ENCODE measurements around the gene PLCB1. TPM values are rescaled to one million over a fixed set of nuclear protein-coding genes. Genes with fewer than 3 reads are reported as not detected.

The PLCB1 gene
- total RNA-seq, 3 donors from 2014 or later: 7.2 to 50.7 (median 8.8) TPM

- intact Hi-C loops (cut with DNase I, micrococcal nuclease): no loop called here
- DNase-seq (no peak), ATAC-seq (no peak)
- H3K36me3 ChIP-seq (ENCODE audit: low read depth): no peaks in the 10 kb centered on the region
- no peak for TF ChIP-seq CTCF (IDR thresholded peaks at IDR 0.05)
- no peaks in the 10 kb centered on the region for H3K4me1 ChIP-seq (ENCODE audit: low read depth)
- H3K9me3 ChIP-seq: no peaks in the 10 kb centered on the region
- H3K4me3 ChIP-seq: no peak overlapping the region
These were observed 166.5 kb downstream of the PLCB1 start for GRCh38 chr20:8298426-8299043.

DNA sequence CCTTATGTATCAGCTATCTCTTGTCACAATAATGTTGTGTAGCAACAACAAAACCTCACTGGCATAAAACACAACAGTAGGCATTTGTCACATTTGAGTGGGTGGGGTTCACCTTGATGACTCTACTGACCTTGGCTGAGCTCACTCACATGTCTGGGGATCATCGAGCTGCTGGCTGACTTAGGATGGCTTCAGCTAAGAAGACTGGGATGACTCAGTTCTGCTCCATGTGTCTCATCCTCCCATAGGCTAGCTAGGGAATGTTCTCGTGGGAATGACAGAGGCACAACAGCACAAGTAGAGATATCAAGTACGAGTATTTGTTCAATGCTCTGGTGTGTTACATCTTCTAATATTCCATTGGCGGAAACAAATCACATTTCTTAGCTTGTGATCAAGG, 167.9 kb downstream of the PLCB1 start:
- no peak for ATAC-seq
- no peak overlapping the region for H3K4me3 ChIP-seq
- intact Hi-C loops (cut with DNase I, micrococcal nuclease): no loop called here
- no peak for TF ChIP-seq CTCF (IDR thresholded peaks at IDR 0.05)
- H3K36me3 ChIP-seq (ENCODE audit: low read depth): no peaks in the 10 kb centered on the region
- no peak for DNase-seq
- H3K9me3 ChIP-seq: no peaks in the 10 kb centered on the region
- no peaks in the 10 kb centered on the region for H3K4me1 ChIP-seq (ENCODE audit: low read depth)

DNA sequence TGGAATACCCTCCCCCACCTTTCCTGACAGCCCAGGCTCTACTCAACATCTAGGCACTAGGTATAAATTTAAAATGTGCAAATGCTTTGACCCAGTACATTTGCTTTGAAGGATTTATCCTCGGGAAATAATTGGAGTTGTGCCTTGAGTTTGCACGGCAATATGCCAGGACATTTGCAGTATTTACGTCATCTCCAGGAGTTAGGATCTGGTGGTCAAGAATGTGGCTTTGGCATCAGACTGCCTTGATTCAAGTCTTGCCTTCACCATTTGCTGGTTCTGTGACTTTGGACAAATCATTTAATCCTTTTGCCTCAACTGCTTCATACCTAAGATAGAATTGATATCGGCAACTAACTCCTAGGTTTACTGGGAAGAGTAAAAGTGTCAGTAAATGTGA, 169.6 kb downstream of the PLCB1 start:
- Histone ChIP-seq H3K4me3 (no peak overlapping the region), H3K36me3 (ENCODE audit: low read depth) (no peaks in the 10 kb centered on the region), H3K4me1 (ENCODE audit: low read depth) (no peaks in the 10 kb centered on the region), H3K9me3 (no peaks in the 10 kb centered on the region)
- DNase-seq: no peak
- intact Hi-C loops (cut with DNase I, micrococcal nuclease): no loop called here
- no peak for TF ChIP-seq CTCF (IDR thresholded peaks at IDR 0.05)
- no peak for ATAC-seq

DNA sequence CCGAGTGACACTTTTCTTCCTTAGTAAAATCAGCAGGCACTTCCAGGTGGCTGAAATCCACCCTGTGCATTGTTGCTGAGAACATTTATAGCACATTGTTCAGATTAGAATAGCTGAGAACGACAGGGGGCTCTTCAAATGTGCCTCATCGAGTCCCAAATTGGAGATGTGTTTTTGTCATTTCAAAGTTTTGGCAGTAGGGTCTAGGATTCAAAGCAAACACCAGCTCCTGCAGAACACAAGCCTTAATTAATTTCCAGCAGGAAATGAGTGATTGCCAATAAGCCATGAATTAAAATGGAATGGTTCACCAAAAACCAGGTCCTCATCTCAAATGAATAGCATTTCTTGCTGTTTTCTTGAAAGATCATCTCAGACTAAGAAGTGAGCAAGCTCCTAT, 171.6 kb downstream of the PLCB1 start:
- Histone ChIP-seq H3K4me3 (no peak overlapping the region), H3K36me3 (ENCODE audit: low read depth) (no peaks in the 10 kb centered on the region), H3K4me1 (ENCODE audit: low read depth) (no peaks in the 10 kb centered on the region), H3K9me3 (no peaks in the 10 kb centered on the region)
- DNase-seq (no peak), ATAC-seq (no peak)
- no peak for TF ChIP-seq CTCF (IDR thresholded peaks at IDR 0.05)
- intact Hi-C loops (cut with DNase I, micrococcal nuclease): no loop called here

DNA sequence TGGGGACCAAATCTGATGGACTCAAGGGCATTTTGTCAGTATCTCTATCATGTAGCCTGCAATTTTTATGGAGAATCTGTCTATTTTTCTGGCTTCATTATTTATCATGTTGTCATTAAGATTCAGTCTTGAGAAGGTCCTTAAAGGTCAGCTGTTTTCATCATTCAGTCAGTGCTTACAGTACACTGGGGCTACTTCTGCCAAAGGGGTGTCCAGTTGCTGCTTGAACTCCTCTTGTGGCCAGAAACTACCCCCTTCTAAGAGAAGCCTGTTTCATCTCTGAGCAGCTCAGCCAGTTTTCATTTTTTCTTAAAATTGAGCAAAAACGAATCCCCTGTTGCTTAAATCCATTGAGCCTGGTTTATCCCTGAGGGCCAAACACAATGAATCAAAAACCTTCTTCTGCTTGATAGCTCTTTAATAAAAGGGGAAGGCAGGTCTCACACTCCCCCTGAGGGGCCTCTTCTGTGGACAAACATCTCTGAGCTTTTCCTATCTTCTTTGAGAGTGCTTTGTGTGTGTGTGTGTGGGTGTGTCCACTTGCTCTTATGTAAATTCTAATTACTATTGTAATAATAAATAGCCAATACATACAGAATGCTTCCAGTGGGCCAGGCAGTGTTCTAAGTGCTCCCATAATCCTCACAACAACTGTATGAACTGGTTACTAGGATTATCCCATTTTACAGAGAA, 172.2 kb downstream of the PLCB1 start:
- H3K9me3 ChIP-seq: no peaks in the 10 kb centered on the region
- no peak for ATAC-seq
- no peak for TF ChIP-seq CTCF (IDR thresholded peaks at IDR 0.05)
- intact Hi-C loops (cut with DNase I, micrococcal nuclease): no loop called here
- no peak overlapping the region for H3K4me3 ChIP-seq
- H3K36me3 ChIP-seq (ENCODE audit: low read depth): no peaks in the 10 kb centered on the region
- no peaks in the 10 kb centered on the region for H3K4me1 ChIP-seq (ENCODE audit: low read depth)
- no peak for DNase-seq

Measured in mucosa of descending colon (tissue), 3 donors.